Endothelial cell (in vitro differentiated cells): Measurements from ENCODE around the gene KNCN. TPM values are rescaled to one million over a fixed set of nuclear protein-coding genes. Genes with fewer than 3 reads are reported as not detected.

Experiments
- DNase-seq: peaks from one replicate; pipeline ENCODE4 v3.0.0; 2021; ENCODE audit warnings: low spot score
- H3K27ac Mint-ChIP-seq: one replicate; pipeline ENCODE4 v1.8.0; 2021; ENCODE audit warnings: mixed read lengths, inconsistent platforms; ENCODE audit not compliant: unreplicated experiment
- H3K27me3 Mint-ChIP-seq: one replicate; pipeline ENCODE4 v1.8.0; 2021; ENCODE audit warnings: mild to moderate bottlenecking, moderate library complexity, mixed read lengths, inconsistent platforms; ENCODE audit not compliant: unreplicated experiment
- H3K36me3 Mint-ChIP-seq: one replicate; pipeline ENCODE4 v1.8.0; 2021; ENCODE audit warnings: mild to moderate bottlenecking, low read depth, mixed read lengths, inconsistent platforms; ENCODE audit not compliant: unreplicated experiment
- H3K4me1 Mint-ChIP-seq: one replicate; pipeline ENCODE4 v1.8.0; 2021; ENCODE audit warnings: mild to moderate bottlenecking, mixed read lengths, inconsistent platforms; ENCODE audit not compliant: unreplicated experiment
- H3K4me3 Mint-ChIP-seq: one replicate; pipeline ENCODE4 v1.8.0; 2021; ENCODE audit warnings: mild to moderate bottlenecking, mixed read lengths, inconsistent platforms; ENCODE audit not compliant: unreplicated experiment
- H3K9me3 Mint-ChIP-seq: one replicate; pipeline ENCODE4 v1.8.0; 2021; ENCODE audit warnings: mixed read lengths, inconsistent platforms; ENCODE audit not compliant: unreplicated experiment
- total RNA-seq: library from RNA; stranded (reverse); fragmentation: NEBNext Ultra II Directional; extraction: Animal tissue kit (Norgen Biotek cat#: 25700); gene quantifications from one replicate; pipeline ENCODE4 v1.2.1, GENCODE V29; 2021; ENCODE audit not compliant: unreplicated experiment
- TF ChIP-seq, protein P1 (sequence below): fragments of 200-600 bp; sonication (generic); IDR thresholded peaks from one replicate; pipeline ENCODE4 v1.5.0; 2021; ENCODE audit warnings: antibody characterized with exemption; ENCODE audit not compliant: unreplicated experiment

The KNCN gene
- total RNA-seq, 1 donor from 2014 or later = not detected

GRCh38 chr1:46583494-46583893 lies 32.0 kb upstream of the KNCN start:
- no peak for DNase-seq
- Mint-ChIP-seq H3K4me3 (no peak overlapping the region), H3K4me1 (peaks cover 5% of the 10 kb centered on the region), H3K27me3 (peaks cover 1% of the 10 kb centered on the region), H3K9me3 (no peaks in the 10 kb centered on the region), H3K36me3 (peaks cover 47% of the 10 kb centered on the region), H3K27ac (no peak overlapping the region)
- TF ChIP-seq, protein P1, sequence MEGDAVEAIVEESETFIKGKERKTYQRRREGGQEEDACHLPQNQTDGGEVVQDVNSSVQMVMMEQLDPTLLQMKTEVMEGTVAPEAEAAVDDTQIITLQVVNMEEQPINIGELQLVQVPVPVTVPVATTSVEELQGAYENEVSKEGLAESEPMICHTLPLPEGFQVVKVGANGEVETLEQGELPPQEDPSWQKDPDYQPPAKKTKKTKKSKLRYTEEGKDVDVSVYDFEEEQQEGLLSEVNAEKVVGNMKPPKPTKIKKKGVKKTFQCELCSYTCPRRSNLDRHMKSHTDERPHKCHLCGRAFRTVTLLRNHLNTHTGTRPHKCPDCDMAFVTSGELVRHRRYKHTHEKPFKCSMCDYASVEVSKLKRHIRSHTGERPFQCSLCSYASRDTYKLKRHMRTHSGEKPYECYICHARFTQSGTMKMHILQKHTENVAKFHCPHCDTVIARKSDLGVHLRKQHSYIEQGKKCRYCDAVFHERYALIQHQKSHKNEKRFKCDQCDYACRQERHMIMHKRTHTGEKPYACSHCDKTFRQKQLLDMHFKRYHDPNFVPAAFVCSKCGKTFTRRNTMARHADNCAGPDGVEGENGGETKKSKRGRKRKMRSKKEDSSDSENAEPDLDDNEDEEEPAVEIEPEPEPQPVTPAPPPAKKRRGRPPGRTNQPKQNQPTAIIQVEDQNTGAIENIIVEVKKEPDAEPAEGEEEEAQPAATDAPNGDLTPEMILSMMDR = no peak

GRCh38 chr1:46582972-46583371 lies 31.5 kb upstream of the KNCN start:
- H3K9me3 Mint-ChIP-seq = no peaks in the 10 kb centered on the region
- H3K4me1 Mint-ChIP-seq = peaks cover 5% of the 10 kb centered on the region
- peaks cover 49% of the 10 kb centered on the region for H3K36me3 Mint-ChIP-seq
- H3K27me3 Mint-ChIP-seq = peaks cover 1% of the 10 kb centered on the region
- no peak overlapping the region for H3K4me3 Mint-ChIP-seq
- DNase-seq = no peak
- TF ChIP-seq, protein P1 = no peak
- no peak overlapping the region for H3K27ac Mint-ChIP-seq

DNA sequence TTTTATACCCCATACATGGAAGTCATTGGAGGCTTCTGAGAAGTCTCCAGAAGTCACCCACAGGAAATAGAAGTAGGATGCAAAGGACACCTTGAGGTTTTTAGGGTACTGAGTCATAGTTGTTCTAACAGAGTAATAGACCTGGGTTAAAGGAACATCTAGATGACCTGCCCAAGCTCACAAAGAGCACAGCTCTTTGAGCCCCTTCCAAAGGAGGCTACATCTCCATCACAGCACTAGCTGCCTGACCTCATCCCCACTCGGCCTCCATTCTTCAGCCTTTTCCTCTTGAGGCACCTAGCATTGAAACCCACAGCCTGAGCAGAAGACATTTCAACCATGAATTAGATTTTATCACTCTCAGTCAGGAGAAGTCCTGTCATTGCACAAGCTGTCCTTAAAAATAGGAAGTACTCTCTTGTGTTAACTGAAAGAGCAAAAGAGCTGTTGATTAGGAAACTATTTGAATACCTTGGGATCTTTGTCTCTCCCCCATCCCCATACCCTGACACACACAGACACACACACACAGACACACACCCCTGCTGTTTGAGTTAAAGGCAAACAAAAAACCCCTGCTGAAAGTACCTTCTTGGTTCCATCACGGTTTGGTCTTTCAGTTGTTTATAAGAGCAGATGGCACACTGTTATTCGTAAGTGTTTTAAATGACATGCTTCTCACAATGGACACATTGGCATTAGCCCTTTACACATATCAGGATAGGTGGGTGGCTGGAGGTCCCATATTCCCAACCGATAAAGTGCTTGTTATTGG lies 30.4 kb upstream of the KNCN start:
- no peaks in the 10 kb centered on the region for H3K9me3 Mint-ChIP-seq
- H3K4me3 Mint-ChIP-seq = peak overlapping the region; percentile 35
- H3K4me1 Mint-ChIP-seq = peaks cover 5% of the 10 kb centered on the region
- peaks cover 1% of the 10 kb centered on the region for H3K27me3 Mint-ChIP-seq
- peaks cover 52% of the 10 kb centered on the region for H3K36me3 Mint-ChIP-seq
- H3K27ac Mint-ChIP-seq = peak overlapping the region; percentile 30
- TF ChIP-seq, protein P1 = no peak
- no peak for DNase-seq

DNA sequence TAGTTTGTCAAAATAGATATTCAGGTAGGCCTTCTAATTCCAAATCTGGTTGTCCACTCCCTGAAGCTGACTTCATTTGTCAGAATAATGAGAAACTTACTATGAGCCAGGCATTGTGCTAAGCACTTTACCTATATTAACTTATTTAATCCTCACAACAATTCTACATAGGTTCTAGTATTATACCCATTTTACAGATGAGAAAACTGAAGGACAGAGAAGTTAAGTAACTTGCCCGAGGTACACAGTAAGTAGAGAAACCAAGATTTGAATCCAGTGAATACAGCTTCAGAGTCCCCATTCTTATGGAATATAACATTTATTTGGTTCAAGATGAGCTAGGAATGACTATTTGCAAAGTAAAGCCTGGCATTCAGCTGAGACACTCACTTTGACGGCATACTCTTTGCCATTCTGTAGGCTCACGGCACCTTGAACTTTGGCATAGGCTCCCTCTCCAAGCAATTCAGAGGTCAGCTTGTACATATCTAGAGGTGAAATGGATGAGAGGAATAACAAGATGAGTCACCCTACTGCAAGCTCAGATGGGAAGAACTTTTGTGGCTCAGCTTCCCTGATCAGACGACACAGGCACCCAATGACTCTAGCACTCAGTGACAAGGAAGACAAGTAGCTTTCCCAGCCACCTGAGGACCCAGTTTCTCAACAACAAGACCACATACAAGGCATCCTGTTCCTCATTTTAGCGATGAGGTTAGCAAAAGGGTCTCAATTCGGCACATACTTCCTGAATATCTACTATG lies 28.9 kb upstream of the KNCN start:
- Mint-ChIP-seq H3K9me3 (no peaks in the 10 kb centered on the region), H3K4me1 (peaks cover 5% of the 10 kb centered on the region), H3K36me3 (peaks cover 46% of the 10 kb centered on the region), H3K27me3 (peaks cover 3% of the 10 kb centered on the region), H3K27ac (no peak overlapping the region), H3K4me3 (no peak overlapping the region)
- no peak for DNase-seq
- TF ChIP-seq, protein P1 = no peak

DNA sequence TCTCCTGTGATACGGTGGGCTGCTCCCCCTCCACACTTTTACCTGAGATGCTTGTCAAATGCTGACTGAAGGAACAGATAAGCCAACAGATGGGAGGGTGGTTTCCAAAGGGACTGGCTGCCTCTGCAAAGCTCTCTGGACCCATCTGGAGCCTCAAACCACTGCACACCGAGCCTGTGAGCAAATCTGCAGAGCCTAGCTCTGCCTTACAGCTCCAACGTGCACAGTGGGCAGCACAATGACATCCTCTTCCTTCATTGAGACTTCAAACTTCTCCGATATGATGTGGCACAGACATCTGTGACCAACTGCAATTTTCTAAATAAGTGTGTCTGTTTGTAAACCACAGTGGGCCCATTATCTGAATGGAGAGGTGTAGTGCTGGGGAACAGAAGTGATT lies 26.2 kb upstream of the KNCN start:
- TF ChIP-seq, protein P1 = no peak
- no peaks in the 10 kb centered on the region for H3K9me3 Mint-ChIP-seq
- H3K4me1 Mint-ChIP-seq = peaks cover 2% of the 10 kb centered on the region
- no peak overlapping the region for H3K27ac Mint-ChIP-seq
- peaks cover 40% of the 10 kb centered on the region for H3K36me3 Mint-ChIP-seq
- peaks cover 3% of the 10 kb centered on the region for H3K27me3 Mint-ChIP-seq
- no peak overlapping the region for H3K4me3 Mint-ChIP-seq
- DNase-seq = no peak
